HAP-1 (cell line): ENCODE data around the gene CTRL.

Source experiments
- DNase-seq, 2 experiments: peaks; one replicate each; pipeline ENCODE4 v3.0.0-alpha.2; 2016 to 2020; ENCODE audit warnings: low spot score in 2 of 2
- H3K27me3 ChIP-seq: fragments of 250-450 bp; sonication (Bioruptor Pico); 2 replicates; pipeline ENCODE4 v1.5.1; 2020; ENCODE audit warnings: low read depth, mild to moderate bottlenecking, moderate library complexity
- H3K36me3 ChIP-seq: fragments of 250-450 bp; sonication (Bioruptor Pico); replicated peaks from 2 replicates; pipeline ENCODE4 v1.5.1; 2020; ENCODE audit warnings: mild to moderate bottlenecking
- H3K4me1 ChIP-seq: fragments of 250-450 bp; sonication (Bioruptor Pico); 2 replicates; pipeline ENCODE4 v1.5.1; 2020; ENCODE audit warnings: mild to moderate bottlenecking
- H3K4me3 ChIP-seq: fragments of 250-450 bp; sonication (Bioruptor Pico); 2 replicates; pipeline ENCODE4 v1.5.1; 2020; ENCODE audit warnings: mild to moderate bottlenecking, moderate library complexity
- H3K9me3 ChIP-seq: fragments of 250-450 bp; sonication (Bioruptor Pico); 2 replicates; pipeline ENCODE4 v1.5.1; 2020; ENCODE audit warnings: mild to moderate bottlenecking, moderate library complexity
- in situ Hi-C: fragments of 300-500 bp; cut with MboI; formaldehyde crosslinking; loops from 3 replicates; pipeline ENCODE4 v1.14.3; 2020; ENCODE audit warnings: low sequenced_read_pairs, inconsistent platforms, mixed read lengths

Gene CTRL

DNA sequence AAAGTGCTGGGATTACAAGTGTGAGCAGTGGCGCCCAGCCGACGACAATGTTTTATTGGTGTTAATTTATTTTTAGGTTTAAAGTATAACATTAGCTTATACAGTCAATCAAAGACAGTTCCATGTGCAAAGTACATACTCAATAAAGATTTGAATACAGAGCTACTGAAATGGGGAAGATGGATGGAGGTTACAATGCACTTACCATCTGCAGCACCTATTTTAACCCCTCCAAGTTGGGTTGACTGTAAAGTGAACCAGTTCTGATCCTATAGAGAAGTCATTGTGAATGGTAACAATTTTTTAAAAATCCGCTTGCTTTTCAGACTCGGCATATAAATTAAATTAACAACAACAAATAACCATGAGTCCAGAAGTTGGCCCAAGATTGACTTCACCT lies 39.3 kb downstream of the CTRL start:
- no peaks in the 10 kb centered on the region for H3K9me3 ChIP-seq
- peaks cover 9% of the 10 kb centered on the region for H3K4me1 ChIP-seq
- H3K27me3 ChIP-seq, result no peaks in the 10 kb centered on the region
- peaks cover 4% of the 10 kb centered on the region for H3K36me3 ChIP-seq
- DNase-seq, result no peak
- H3K4me3 ChIP-seq, result peak overlapping the region; percentile 94
- in situ Hi-C loops, result no loop called here

DNA sequence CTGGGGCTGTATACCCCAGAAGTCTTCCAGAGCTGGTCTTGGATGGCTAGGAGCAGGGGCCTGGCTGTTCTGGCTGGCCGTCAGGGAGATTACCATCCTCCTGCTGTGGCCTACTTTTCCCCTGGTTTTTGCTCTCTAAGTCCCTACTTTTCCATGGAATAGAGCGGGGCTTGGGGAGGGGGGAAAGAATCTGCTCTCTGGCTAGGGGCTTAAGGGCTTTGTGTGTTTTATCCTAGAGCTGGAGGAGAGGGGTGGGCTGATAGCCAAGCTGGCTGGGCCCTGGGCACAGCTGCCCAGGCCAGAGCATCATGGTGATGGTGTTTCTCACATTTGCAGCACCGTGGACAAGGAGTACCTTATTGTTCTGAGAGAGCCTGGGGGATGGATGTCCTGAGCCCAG lies 43.3 kb downstream of the CTRL start:
- in situ Hi-C loops, result no loop called here
- Histone ChIP-seq H3K9me3 (no peaks in the 10 kb centered on the region), H3K27me3 (no peaks in the 10 kb centered on the region), H3K4me3 (no peak overlapping the region), H3K36me3 (peaks cover 17% of the 10 kb centered on the region), H3K4me1 (peaks cover 4% of the 10 kb centered on the region)
- DNase-seq, result no peak

DNA sequence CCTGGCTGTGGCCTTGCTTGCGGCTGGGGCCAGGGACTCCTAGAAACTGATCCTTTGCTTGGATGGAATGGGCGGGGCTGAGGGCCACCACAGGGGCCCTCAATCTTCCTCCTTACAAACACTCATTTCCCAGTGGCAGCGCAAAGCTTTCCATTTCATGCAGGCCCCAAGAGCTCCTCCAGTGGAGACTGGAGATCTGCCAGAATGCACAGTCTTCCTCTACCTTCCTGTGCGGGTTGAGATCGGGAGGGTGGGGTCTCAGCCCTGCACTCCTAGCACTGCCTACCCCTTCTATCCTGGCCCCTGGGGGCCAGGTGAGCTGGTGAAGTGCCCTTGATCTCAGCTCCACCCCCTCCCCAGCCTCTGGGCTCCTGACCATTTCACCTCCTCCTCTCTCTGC lies 45.3 kb downstream of the CTRL start:
- H3K27me3 ChIP-seq, result no peaks in the 10 kb centered on the region

DNA sequence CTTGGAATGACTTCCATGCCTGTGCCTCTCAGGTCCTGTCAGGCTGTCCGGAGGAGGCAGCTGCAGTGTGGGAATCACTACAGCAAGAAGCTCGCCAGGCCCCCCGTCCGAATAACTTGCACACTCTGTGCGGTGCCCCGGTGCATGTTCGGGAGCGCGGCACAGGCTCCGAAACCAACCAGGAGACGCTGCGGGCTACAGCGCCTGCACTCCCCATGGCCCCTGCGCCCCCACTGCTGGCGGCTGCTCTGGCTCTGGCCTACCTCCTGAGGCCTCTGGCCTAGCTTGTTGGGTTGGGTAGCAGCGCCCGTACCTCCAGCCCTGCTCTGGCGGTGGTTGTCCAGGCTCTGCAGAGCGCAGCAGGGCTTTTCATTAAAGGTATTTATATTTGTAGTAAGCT lies 45.7 kb downstream of the CTRL start:
- no peak for DNase-seq
- H3K4me3 ChIP-seq, result no peak overlapping the region
- in situ Hi-C loops, result no loop called here
- peaks cover 37% of the 10 kb centered on the region for H3K36me3 ChIP-seq
- no peaks in the 10 kb centered on the region for H3K4me1 ChIP-seq
- H3K27me3 ChIP-seq, result no peaks in the 10 kb centered on the region
- no peaks in the 10 kb centered on the region for H3K9me3 ChIP-seq

More for the DNA sequence above, 45.3 kb downstream of the CTRL start:
- Histone ChIP-seq H3K4me1 (no peaks in the 10 kb centered on the region), H3K9me3 (no peaks in the 10 kb centered on the region), H3K36me3 (peaks cover 33% of the 10 kb centered on the region), H3K4me3 (no peak overlapping the region)
- in situ Hi-C loops, result no loop called here
- no peak for DNase-seq

DNA sequence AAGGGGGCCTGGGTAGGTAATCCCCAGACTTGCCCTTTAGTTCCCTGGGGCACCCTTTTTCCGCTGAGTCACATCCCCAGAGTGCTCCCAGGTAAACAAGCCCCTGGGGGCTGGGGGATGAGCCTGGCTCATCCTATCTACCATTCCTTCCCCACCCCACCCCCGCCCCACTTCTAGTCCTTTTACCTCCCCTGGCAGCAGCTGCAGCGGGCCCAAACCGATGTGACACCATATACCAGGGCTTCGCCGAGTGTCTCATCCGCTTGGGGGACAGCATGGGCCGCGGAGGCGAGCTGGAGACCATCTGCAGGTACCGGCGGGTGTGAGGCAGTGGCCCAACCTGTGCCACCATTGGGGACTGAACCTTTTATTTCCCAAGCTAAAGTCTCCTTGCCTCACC lies 46.1 kb downstream of the CTRL start:
- H3K36me3 ChIP-seq, result peaks cover 41% of the 10 kb centered on the region
- no peaks in the 10 kb centered on the region for H3K27me3 ChIP-seq
- in situ Hi-C loops, result no loop called here
- no peak for DNase-seq
- no peak overlapping the region for H3K4me3 ChIP-seq
- no peaks in the 10 kb centered on the region for H3K4me1 ChIP-seq
- no peaks in the 10 kb centered on the region for H3K9me3 ChIP-seq

DNA sequence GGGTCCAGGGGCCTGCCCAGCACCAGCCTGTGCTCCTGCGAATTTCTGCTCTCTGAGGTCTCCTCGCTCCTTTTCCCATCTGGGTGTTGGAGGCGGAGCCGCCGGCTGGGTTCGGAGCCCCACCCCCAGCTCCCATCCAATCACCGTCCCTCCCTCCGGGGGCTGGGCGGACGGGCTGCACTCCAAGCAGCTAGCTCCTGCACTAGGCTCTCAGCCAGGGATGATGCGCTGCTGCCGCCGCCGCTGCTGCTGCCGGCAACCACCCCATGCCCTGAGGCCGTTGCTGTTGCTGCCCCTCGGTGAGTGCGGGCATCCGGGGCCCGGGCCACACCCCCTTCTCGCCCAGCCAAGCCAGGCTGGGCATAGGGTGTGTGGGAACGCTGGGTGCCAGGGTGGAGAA lies 47.0 kb downstream of the CTRL start, which contains the start of gene NRN1L:
TSS of gene NRN1L (plus strand) at position 202 of the 400 bp plus-strand sequence. CDS start at position 221, 19 bp downstream.
- DNase-seq, result peak in 1 of 2 experiments; percentile 84
- H3K4me3 ChIP-seq, result no peak within 1 kb of the TSS
- in situ Hi-C loops, result no loop called here

DNA sequence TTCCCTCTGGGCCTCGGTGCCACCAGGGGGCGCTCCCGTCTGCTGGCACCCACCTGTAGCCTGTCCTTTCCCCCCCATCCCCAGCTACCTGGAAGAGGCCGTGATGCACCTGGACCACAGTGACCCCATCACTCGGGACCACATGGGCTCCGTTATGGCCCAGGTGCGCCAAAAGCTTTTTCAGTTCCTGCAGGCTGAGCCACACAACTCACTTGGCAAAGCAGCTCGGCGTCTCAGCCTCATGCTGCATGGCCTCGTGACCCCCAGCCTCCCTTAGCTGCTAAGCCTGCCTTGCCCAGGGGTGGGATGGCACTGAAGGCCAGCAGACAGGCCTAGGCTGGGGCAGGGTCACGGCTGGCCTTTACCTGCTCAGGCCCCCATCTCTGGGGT lies 47.8 kb downstream of the CTRL start:
- peak; percentile 33 to 71 for DNase-seq
- in situ Hi-C loops, result no loop called here
- H3K4me3 ChIP-seq, result no peak overlapping the region
- no peaks in the 10 kb centered on the region for H3K27me3 ChIP-seq
- H3K4me1 ChIP-seq, result no peaks in the 10 kb centered on the region
- peaks cover 58% of the 10 kb centered on the region for H3K36me3 ChIP-seq
- H3K9me3 ChIP-seq, result no peaks in the 10 kb centered on the region

More for the DNA sequence above, 47.0 kb downstream of the CTRL start, which contains the start of gene NRN1L:
- H3K4me1 ChIP-seq, result no peaks in the 10 kb centered on the region
- no peaks in the 10 kb centered on the region for H3K9me3 ChIP-seq
- H3K27me3 ChIP-seq, result no peaks in the 10 kb centered on the region
- peaks cover 50% of the 10 kb centered on the region for H3K36me3 ChIP-seq

DNA sequence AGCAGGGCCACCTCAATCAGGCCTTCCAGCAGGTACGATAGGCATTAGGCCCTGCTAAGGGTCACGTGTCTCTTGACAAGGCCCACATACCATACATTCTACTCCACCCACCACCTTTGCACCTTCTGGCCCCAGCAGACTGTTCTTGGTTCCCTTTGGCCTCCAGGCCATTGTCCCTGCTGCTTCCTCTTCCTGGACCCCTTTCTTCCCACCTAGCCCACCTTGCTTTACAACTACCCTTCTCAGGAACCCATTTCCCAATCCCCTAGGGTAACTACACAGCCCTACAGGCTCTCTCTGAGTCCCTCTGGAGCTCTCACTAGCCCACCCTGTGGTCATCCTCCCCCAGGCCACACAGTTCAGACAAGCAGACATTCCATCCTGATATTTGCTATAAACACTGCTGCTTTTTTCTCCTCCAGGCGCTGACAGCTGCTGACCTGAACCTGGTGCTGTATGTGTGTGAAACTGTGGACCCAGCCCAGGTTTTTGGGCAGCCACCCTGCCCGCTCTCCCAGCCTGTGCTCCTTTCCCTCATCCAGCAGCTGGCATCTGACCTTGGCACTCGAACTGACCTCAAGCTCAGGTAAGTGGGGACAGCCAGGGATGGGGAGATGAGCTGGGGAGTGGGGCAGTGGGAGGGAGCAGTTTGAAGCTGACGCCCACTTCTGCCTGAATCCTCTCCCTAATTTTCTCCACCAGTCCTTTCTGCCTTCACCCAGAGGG lies 48.4 kb downstream of the CTRL start:
- Histone ChIP-seq H3K4me1 (no peaks in the 10 kb centered on the region), H3K4me3 (no peak overlapping the region), H3K9me3 (no peaks in the 10 kb centered on the region), H3K36me3 (peaks cover 64% of the 10 kb centered on the region), H3K27me3 (no peaks in the 10 kb centered on the region)
- no peak for DNase-seq
- in situ Hi-C loops, result no loop called here

DNA sequence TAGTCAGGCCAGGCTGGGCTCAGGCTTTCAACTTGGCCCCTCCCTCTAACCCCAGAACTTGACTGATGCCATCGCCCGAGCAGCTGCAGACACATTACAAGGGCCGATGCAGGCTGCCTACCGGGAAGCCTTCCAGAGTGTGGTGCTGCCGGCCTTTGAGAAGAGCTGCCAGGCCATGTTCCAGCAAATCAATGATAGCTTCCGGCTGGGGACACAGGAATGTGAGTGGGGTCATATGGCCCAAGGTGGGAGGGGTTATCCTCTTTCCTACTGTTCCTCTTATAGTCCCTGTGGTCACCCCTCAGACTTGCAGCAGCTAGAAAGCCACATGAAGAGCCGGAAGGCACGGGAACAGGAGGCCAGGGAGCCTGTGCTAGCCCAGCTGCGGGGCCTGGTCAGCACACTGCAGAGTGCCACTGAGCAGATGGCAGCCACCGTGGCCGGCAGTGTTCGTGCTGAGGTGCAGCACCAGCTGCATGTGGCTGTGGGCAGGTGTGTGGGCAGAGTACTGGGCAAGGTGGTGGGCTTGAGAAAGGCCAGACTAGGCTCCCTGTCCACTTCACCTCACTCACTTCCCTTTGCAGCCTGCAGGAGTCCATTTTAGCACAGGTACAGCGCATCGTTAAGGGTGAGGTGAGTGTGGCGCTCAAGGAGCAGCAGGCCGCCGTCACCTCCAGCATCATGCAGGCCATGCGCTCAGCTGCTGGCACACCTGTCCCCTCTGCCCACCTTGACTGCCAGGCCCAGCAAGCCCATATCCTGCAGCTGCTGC lies 49.1 kb downstream of the CTRL start:
- Histone ChIP-seq H3K36me3 (peaks cover 71% of the 10 kb centered on the region), H3K9me3 (no peaks in the 10 kb centered on the region), H3K4me3 (no peak overlapping the region), H3K27me3 (no peaks in the 10 kb centered on the region), H3K4me1 (no peaks in the 10 kb centered on the region)
- in situ Hi-C loops, result no loop called here
- no peak for DNase-seq

DNA sequence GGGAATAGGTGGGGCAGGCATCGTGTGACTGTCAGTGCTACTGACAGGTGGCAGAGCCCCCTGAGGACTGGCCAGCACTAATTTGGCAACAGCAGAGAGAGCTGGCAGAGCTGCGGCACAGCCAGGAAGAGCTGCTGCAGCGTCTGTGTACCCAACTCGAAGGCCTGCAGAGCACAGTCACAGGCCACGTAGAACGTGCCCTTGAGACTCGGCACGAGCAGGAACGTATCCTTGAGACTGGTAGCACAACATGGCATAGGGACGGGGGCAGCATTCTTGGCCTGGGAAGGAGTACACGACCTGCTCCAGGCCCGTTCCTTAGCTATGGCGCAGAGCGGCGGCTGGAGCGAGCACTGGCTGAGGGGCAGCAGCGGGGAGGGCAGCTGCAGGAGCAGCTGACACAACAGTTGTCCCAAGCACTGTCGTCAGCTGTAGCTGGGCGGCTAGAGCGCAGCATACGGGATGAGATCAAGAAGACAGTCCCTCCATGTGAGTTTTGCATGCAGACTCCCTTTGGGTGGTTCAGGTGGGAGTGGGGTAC lies 50.0 kb downstream of the CTRL start:
- no peaks in the 10 kb centered on the region for H3K4me1 ChIP-seq
- DNase-seq, result no peak
- H3K4me3 ChIP-seq, result no peak overlapping the region
- in situ Hi-C loops, result no loop called here
- H3K9me3 ChIP-seq, result no peaks in the 10 kb centered on the region
- H3K36me3 ChIP-seq, result peaks cover 80% of the 10 kb centered on the region
- no peaks in the 10 kb centered on the region for H3K27me3 ChIP-seq

DNA sequence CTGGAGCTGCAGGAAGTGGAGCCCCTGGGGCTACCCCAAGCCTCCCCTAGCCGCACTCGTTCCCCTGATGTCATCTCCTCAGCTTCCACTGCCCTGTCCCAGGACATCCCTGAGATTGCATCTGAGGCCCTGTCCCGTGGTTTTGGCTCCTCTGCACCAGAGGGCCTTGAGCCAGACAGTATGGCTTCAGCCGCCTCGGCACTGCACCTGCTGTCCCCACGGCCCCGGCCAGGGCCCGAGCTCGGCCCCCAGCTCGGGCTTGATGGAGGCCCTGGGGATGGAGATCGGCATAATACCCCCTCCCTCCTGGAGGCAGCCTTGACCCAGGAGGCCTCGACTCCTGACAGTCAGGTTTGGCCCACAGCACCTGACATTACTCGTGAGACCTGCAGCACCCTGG lies 51.1 kb downstream of the CTRL start:
- no peak overlapping the region for H3K4me3 ChIP-seq
- H3K4me1 ChIP-seq, result no peaks in the 10 kb centered on the region
- no peaks in the 10 kb centered on the region for H3K27me3 ChIP-seq
- H3K36me3 ChIP-seq, result peaks cover 88% of the 10 kb centered on the region
- in situ Hi-C loops, result no loop called here
- no peaks in the 10 kb centered on the region for H3K9me3 ChIP-seq
- no peak for DNase-seq

DNA sequence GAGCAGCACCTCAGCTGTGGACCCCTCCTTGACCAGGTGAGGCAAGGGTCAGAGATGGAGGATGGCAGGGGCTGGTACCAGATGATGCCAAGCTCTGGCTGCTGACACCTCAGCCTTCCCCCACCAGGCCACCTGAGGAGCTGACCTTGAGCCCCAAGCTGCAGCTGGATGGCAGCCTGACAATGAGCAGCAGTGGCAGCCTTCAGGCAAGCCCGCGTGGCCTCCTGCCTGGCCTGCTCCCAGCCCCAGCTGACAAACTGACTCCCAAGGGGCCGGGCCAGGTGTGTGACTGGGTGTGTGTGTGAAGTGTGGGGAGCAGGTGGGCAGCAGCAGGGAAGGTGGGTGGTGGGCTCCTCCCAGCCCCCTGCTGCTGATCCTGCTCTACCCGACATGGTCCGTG lies 51.7 kb downstream of the CTRL start:
- no peaks in the 10 kb centered on the region for H3K27me3 ChIP-seq
- no peak for DNase-seq
- no peak overlapping the region for H3K4me3 ChIP-seq
- in situ Hi-C loops, result no loop called here
- no peaks in the 10 kb centered on the region for H3K9me3 ChIP-seq
- H3K4me1 ChIP-seq, result no peaks in the 10 kb centered on the region
- peaks cover 88% of the 10 kb centered on the region for H3K36me3 ChIP-seq
